Pericardium fibroblast (primary cell): ENCODE results near the gene ENTHD1. TPM values are rescaled to one million over a fixed set of nuclear protein-coding genes. Genes with fewer than 3 reads are reported as not detected.

Experiments used
- total RNA-seq: library from RNA; depleted of rRNA; stranded (reverse); fragments of >200 nt; gene quantifications from 2 replicates; pipeline ENCODE4 v1.2.3, GENCODE V29; 2015

ENTHD1 gene, protein sequence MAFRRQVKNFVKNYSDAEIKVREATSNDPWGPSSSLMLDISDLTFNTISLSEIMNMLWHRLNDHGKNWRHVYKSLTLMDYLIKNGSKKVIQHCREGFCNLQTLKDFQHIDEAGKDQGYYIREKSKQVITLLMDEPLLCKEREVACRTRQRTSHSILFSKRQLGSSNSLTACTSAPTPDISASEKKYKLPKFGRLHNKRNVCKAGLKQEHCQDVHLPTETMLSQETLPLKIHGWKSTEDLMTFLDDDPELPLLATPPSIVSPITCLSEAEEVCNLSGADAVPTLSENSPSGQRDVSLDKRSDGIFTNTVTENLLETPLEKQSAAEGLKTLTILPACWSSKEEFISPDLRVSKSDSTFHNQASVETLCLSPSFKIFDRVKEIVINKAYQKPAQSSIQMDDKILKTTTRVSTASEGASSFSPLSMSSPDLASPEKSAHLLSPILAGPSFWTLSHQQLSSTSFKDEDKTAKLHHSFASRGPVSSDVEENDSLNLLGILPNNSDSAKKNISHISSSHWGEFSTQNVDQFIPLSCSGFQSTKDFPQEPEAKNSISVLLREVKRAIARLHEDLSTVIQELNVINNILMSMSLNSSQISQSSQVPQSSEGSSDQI
- not detected in 2 replicates for total RNA-seq

DNA sequence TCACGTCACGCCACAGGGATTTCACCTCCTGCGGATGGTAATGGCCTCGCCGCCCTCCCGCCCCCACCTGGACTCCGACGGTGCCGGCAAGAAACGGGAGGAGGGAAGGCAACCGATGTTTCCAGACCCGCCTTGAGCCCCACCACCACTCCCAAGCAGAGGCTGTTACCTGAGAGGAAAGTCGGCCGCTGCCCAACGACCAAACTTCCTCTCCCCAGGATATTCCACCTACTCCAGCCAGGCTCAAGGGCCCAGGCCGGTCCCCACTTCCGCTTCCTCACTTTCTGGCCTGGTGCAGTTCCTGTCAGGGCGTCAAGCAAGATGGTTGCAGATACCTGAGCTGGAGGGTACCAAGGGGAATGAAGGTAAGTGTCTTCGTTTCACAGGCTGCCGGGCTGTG is at the start of gene ENTHD1:
Gene ENTHD1, minus strand, starts transcription at position 235 of the 400 bp plus-strand sequence. CDS start 6,012 bp downstream, outside the sequence.

DNA sequence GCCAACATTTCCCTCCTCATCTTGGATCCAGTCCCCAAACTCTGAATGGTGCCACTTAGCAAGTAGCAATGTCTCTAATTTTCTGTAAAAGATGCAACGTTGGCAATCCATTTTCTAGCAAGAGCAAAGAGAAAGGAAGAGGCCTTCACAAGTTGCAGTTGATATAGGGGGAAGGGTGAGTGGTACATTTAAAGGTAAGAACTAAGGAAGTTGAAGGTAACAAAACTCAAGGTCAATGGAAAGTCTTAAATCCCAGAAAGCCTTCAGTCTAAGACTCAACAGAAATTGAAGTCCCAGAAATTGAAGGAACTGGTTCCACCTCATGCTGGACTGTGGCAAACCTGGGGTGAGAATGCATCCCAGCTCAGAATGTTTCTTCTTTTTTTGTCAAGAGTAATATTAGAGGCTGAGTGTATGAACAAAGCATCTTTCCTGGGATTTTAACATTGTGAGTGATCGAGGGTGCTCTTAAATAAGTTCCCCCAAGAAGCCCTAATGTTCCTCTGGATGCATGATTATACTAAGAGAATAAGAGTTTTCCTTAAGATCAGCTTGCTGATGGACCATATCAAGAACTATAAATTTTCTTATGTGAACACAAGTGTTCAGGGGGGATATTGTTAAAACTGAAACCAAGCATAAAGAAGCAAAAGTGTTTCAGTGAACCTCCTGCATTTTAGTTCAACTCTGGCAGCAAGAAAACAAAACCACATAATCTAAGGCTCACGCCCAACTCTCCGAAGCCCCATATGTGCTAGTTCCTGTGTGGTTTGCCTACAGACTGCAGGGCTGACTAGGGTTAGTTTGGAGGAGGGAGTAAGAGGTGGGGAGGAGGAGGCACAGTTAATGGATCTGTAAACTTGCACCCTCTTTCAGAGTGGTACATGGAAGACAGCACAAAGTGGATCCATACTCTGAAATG is 7.0 kb upstream of the ENTHD1 start, which contains the start of gene GRAP2:
Gene GRAP2, plus strand, starts transcription at position 779 of the 922 bp plus-strand sequence. CDS start 46,023 bp downstream, outside the sequence.

Other genes with a start within 250 kb of the ENTHD1 start
- not detected in 2 replicates for gene GRAP2, start 7.3 kb upstream of the ENTHD1 start, total RNA-seq
- gene TMA7B, start 66.6 kb upstream of the ENTHD1 start, total RNA-seq: not detected in 2 replicates
- 0.12 TPM in 1 of 2 replicates, not detected in the other for gene FAM83F, start 101.2 kb upstream of the ENTHD1 start, total RNA-seq